Naive thymus-derived CD8-positive, alpha-beta T cell (primary cell): ENCODE results near the gene PTGES2. TPM values are rescaled to one million over a fixed set of nuclear protein-coding genes. Genes with fewer than 3 reads are reported as not detected.

ENCODE experiments used
- ATAC-seq, 2 donors: fragments of 150-1000 bp; cut with Tn5 transposase in 1 of 2; sonication (Bioruptor Pico), chemical (Tn5 transposase) in 1 of 2; 1 replicate in 1 of 2; 2 replicates in 1 of 2; pipeline ENCODE4 v1.10.0; 2021; ENCODE audit warnings: mild to moderate bottlenecking in 2 of 2, moderate library complexity in 2 of 2
- POLR2A ChIA-PET: fragments of 350-600 bp; sonication (Branson Sonifier 250); formaldehyde crosslinking; loops from one replicate; lab custom pipeline; 2021; ENCODE audit warnings: antibody characterized with exemption; lab: Charles Lee
- DNase-seq, 10 donors: peaks; one replicate each; pipeline versions ENCODE4 v3.0.0 to v3.0.0-alpha.2; 2020 to 2022
- H3K27ac Mint-ChIP-seq, 10 donors: one replicate each; pipeline ENCODE4 v1.8.0; 2020 to 2022; ENCODE audit warnings: mild to moderate bottlenecking in 10 of 10, mixed read lengths in 10 of 10, moderate library complexity in 4 of 10, inconsistent platforms in 1 of 10
- H3K27me3 Mint-ChIP-seq, 5 donors: one replicate each; pipeline ENCODE4 v1.8.0; 2021 to 2022; ENCODE audit warnings: mixed read lengths in 5 of 5
- H3K36me3 Mint-ChIP-seq, 3 donors: one replicate each; pipeline ENCODE4 v1.8.0; 2020 to 2022; ENCODE audit warnings: mixed read lengths in 3 of 3, mild to moderate bottlenecking in 2 of 3, inconsistent platforms in 1 of 3
- H3K4me1 Mint-ChIP-seq, 4 donors: one replicate each; pipeline ENCODE4 v1.8.0; 2021 to 2022; ENCODE audit warnings: mixed read lengths in 4 of 4
- H3K4me3 Mint-ChIP-seq, 10 donors: one replicate each; pipeline ENCODE4 v1.8.0; 2020 to 2022; ENCODE audit warnings: mild to moderate bottlenecking in 10 of 10, mixed read lengths in 10 of 10, moderate library complexity in 6 of 10, inconsistent platforms in 1 of 10
- H3K9me3 Mint-ChIP-seq, 9 donors: one replicate each; pipeline ENCODE4 v1.8.0; 2020 to 2022; ENCODE audit warnings: mixed read lengths in 9 of 9, mild to moderate bottlenecking in 3 of 9, inconsistent platforms in 1 of 9, moderate library complexity in 1 of 9
- polyA plus RNA-seq, 3 donors: library from polyadenylated mRNA; unstranded; fragments of 300-500 nt; fragmentation: Illumina TruSeq; gene quantifications; one replicate each; pipeline ENCODE4 v1.2.3, GENCODE V29; 2021
- total RNA-seq, 8 experiments: library from RNA in 2 of 8; stranded (reverse) in 2 of 8; gene quantifications; one replicate each; pipeline ENCODE4 v1.2.3 and lab custom pipeline; 2021 to 2026

PTGES2 gene
- total and polyA plus RNA-seq, 5 experiments from 2014 or later: 28.9 to 75.6 (median 49.8) TPM

DNA sequence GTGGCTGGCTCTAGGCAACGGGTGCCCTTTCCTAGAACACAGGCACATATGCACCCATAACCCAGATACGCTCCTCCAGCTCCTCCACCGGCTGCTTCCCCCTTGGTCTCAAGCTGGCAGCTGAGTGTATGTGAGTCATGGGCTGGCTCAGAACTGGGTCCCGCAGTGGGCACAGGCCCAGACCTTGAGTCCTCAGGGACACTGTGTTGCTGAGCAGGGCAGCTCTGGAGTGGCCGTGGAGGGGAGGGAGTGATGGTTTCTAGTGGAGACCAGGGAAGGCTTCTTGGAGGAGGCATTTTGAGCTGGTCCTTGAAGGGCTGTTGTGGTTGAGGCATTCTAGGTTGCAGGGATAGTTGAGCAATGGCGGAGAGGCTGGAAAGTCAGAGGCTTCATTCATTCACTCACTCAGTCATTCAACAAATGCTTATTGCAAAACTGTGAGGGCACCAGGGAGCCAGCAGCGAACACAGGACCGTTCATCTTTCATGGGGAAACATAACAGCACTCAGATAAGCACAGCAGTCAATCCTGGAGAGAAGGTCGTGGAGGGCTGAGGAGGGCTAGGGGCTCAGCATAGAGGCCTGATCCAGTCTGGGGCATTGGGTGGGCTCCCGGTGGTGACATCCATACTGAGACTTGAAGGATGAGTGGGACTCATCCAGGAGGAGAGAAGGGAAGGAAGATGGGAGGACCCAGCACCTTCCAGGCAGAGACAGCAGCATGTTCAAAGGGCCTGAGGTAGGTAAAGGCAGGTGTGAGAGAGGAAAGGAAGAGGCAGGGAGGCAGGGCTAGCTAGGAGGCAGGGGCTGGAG, 34.9 kb upstream of the PTGES2 start:
- H3K27ac Mint-ChIP-seq: peak overlapping the region in 6 of 10 donors; percentile 44 to 74 (median 64)

DNA sequence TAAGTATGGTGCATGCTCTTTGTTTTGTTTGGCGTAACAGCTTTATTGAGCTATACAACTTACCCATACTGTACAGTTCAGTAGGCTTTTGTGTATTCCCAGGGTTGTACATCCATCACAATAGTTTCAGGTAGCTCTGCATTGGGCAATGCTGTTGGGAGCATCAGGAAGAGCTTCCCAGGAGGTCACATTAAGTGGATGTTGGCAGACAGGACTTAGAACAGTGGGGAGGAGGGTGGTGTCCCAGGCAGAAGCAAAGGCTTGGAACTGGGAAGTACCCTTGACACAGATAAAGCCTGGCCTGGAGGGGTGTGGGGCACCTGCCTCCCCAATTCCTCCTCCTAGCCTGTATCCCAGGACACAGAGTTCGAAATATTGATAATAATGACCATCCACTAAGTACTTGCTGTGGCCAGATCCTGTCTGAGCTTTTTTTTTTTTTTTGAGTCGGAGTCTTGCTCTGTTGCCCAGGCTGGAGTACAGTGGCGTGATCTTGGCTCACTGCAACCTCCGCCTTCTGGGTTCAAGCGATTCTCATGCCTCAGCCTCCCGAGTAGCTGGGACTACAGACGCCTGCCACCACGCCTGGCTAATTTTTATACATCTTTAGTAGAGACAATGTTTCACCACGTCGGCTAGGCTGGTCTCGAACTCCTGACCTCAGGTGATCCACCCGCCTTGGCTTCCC, 33.8 kb upstream of the PTGES2 start:
- no peak for ATAC-seq
- Mint-ChIP-seq H3K27me3 (no peaks in the 10 kb centered on the region), H3K4me3 (peak overlapping the region; percentile 71 to 90 (median 81)), H3K36me3 (peaks cover 0 to 19% (median 4%) of the 10 kb centered on the region in 3 donors), H3K9me3 (no peaks in the 10 kb centered on the region), H3K27ac (peak overlapping the region in 7 of 10 donors; percentile 24 to 96 (median 69)), H3K4me1 (peaks cover 10 to 24% (median 22%) of the 10 kb centered on the region in 4 donors)
- no peak for DNase-seq
- POLR2A ChIA-PET: interaction anchor here (0.5 to 3.2 kb wide), 8 partner anchors 19 to 563 kb away, joined by 3 to 14 read pairs (median 3); partner anchors contain the start of genes CIZ1 and PTGES2

More for the DNA sequence above, 34.9 kb upstream of the PTGES2 start:
- ATAC-seq (no peak), DNase-seq (no peak)
- Mint-ChIP-seq H3K27me3 (no peaks in the 10 kb centered on the region), H3K4me1 (peaks cover 10 to 24% (median 22%) of the 10 kb centered on the region in 4 donors), H3K9me3 (no peaks in the 10 kb centered on the region), H3K4me3 (peak overlapping the region in 8 of 10 donors; percentile 47 to 84 (median 67)), H3K36me3 (peaks cover 0 to 27% (median 9%) of the 10 kb centered on the region in 3 donors)
- POLR2A ChIA-PET: interaction anchor here (0.5 to 3.2 kb wide), 2 partner anchors 22 to 29 kb away, joined by 3 to 11 read pairs; partner anchors contain the start of gene CIZ1

DNA sequence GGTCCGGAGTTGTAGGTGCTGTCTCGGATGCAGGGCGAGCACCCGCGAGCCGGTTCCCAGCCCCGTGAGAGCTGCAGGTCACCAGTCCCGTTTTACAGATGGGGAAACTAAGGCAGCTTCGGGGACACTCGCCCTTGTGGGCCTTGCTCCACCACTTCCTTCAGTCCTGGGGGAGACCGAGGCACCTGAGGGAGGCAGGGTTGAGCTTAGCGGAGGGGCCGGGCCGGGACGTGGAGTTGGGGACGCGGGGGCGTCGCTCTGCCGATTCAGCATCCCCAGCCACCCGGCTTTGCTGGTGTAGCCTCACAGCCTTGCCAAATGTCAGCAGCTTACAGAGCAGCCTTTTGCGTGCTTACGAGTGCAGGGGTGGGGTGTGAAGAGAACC, 33.1 kb upstream of the PTGES2 start:
- Mint-ChIP-seq H3K27me3 (no peaks in the 10 kb centered on the region), H3K4me1 (peaks cover 10 to 24% (median 22%) of the 10 kb centered on the region in 4 donors), H3K36me3 (peaks cover 0 to 13% (median 2%) of the 10 kb centered on the region in 3 donors), H3K9me3 (no peaks in the 10 kb centered on the region), H3K27ac (peak overlapping the region in 7 of 10 donors; percentile 57 to 96 (median 90)), H3K4me3 (peak overlapping the region; percentile 71 to 90 (median 81))
- POLR2A ChIA-PET: interaction anchor here (0.6 to 3.2 kb wide), 8 partner anchors 18 to 564 kb away, joined by 3 to 14 read pairs (median 3); partner anchors contain the start of genes CDK9, CIZ1, PTGES2 and URM1
- ATAC-seq: peak; percentile 25 to 34
- peak in 6 of 10 donors; percentile 6 to 43 (median 32) for DNase-seq

DNA sequence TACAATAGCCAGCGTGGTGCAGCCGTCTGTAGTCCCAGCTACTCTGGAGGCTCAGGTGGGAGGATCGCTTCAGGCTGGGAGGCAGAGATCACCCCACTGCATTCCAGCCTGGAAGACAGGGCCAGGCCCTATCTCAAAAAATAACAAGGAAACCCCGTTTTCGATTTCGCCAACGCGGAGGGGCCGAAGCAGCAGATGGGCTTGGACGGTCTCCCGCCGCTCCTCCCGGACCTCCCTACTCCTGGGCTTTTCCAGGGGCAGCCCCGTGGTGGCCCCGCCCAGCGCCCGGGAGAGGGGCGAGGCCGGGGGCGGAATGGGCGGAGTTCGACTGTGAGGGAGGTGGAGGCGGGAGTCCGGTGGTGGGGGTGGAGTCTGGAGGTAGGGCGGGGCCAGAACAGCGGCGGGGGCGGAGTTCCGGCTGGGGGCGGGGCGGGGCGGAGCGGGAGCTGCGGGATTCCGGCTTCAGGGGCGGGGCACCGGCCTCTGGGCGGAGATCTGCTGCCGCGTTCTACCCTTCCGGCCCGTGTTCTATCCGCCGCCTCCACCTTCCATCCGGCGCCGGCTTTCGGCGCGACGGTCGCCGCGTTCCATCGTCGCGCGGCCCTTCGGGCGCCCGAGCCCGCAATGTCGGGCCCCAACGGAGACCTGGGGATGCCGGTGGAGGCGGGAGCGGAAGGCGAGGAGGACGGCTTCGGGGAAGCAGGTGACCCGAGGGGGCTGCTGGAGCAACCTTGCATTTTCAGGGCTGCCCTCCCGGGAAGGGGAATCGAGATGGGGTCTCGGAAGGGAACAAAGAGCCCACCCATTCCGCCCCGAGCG, 32.5 kb upstream of the PTGES2 start, which contains the start of gene BBLN:
BBLN (plus strand) TSS at position 482 of the 819 bp plus-strand sequence; CDS start at position 625, 143 bp downstream.
- H3K27me3 Mint-ChIP-seq: no peaks in the 10 kb centered on the region
- ATAC-seq (peak; percentile 81 to 87), DNase-seq (peak; percentile 84 to 94 (median 89))
- H3K4me3 Mint-ChIP-seq: peak within 1 kb of the TSS; percentile 78 to 90 (median 81)
- peaks cover 10 to 24% (median 22%) of the 10 kb centered on the region in 4 donors for H3K4me1 Mint-ChIP-seq
- H3K27ac Mint-ChIP-seq: peak within 1 kb of the TSS; percentile 82 to 96 (median 92)
- peaks cover 0 to 10% (median 2%) of the 10 kb centered on the region in 3 donors for H3K36me3 Mint-ChIP-seq
- POLR2A ChIA-PET: interaction anchor here (0.6 to 3.2 kb wide), 10 partner anchors 31 to 564 kb away, joined by 3 to 14 read pairs (median 3); partner anchors contain the start of genes CDK9, CIZ1, PTGES2 and URM1
- H3K9me3 Mint-ChIP-seq: no peaks in the 10 kb centered on the region

DNA sequence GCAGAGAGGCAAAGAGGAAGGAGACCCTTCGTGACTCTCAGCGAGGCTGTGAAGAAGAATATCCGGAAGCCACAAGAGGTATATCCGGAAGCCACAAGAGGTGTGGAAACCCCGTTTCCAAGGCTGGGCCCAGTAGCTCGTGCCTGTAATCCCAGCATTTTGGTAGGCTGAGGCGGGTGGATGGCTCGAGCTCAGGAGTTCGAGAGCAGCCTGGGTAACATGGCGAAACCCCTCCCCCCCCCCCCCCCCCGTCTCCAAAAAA, 31.9 kb upstream of the PTGES2 start:
- ATAC-seq (peak; percentile 53 to 66), DNase-seq (peak in 9 of 10 donors; percentile 18 to 78 (median 58))
- Mint-ChIP-seq H3K27ac (peak overlapping the region; percentile 82 to 96 (median 92)), H3K27me3 (no peaks in the 10 kb centered on the region), H3K4me3 (peak overlapping the region; percentile 78 to 90 (median 80)), H3K36me3 (peaks cover 0 to 8% (median 2%) of the 10 kb centered on the region in 3 donors), H3K9me3 (no peaks in the 10 kb centered on the region), H3K4me1 (peaks cover 10 to 24% (median 22%) of the 10 kb centered on the region in 4 donors)
- POLR2A ChIA-PET: interaction anchor here (0.6 to 3.2 kb wide), 9 partner anchors 31 to 565 kb away, joined by 3 to 14 read pairs (median 3); partner anchors contain the start of genes CDK9, CIZ1, PTGES2 and URM1

DNA sequence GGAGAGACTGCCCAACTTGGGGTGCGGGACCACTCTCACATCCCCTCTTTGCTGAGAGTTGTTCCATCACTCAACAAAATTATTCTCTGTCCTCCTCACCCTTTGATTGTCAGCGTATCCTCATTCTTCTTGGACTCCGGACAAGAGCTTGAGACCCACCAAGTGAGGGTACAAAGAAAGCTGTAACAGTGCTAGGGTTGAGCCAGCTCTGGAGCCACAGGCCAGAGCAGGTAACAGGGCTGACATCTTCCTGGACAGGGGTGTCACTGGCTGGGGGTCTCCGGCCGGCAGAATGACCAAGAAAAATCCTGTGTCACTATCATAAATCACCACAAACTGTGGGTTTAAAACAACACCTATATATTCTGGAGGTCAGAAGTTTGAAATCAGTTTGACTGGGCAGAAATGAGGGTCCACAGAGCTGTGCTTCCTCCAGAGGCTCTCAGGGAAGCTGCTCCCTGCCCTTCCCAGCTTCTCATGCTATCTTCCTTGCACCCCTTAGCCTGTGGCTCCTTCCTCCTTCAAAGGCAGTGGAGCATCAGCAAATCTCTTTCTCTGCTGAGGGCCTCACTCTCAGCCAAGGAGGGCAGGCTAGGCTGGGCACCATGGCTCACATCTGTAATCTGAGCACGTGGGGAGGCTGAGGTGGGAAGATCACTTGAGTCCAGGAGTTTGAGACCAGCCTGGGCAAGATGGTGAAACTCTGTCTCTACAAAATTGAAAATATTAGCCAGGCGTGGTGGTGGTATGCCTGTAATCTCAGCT, 28.4 kb upstream of the PTGES2 start:
- Mint-ChIP-seq H3K27ac (peak overlapping the region in 6 of 10 donors; percentile 14 to 74 (median 20)), H3K36me3 (no peaks in the 10 kb centered on the region), H3K4me1 (peaks cover 2 to 11% (median 7%) of the 10 kb centered on the region in 4 donors), H3K27me3 (no peaks in the 10 kb centered on the region), H3K9me3 (no peaks in the 10 kb centered on the region), H3K4me3 (peak overlapping the region in 1 of 10 donors; percentile 70)
- no peak for ATAC-seq
- POLR2A ChIA-PET: interaction anchor here (1.0 kb wide), 1 partner anchor 38 kb away, joined by 3 read pairs; no protein-coding TSS in a partner anchor
- no peak for DNase-seq

DNA sequence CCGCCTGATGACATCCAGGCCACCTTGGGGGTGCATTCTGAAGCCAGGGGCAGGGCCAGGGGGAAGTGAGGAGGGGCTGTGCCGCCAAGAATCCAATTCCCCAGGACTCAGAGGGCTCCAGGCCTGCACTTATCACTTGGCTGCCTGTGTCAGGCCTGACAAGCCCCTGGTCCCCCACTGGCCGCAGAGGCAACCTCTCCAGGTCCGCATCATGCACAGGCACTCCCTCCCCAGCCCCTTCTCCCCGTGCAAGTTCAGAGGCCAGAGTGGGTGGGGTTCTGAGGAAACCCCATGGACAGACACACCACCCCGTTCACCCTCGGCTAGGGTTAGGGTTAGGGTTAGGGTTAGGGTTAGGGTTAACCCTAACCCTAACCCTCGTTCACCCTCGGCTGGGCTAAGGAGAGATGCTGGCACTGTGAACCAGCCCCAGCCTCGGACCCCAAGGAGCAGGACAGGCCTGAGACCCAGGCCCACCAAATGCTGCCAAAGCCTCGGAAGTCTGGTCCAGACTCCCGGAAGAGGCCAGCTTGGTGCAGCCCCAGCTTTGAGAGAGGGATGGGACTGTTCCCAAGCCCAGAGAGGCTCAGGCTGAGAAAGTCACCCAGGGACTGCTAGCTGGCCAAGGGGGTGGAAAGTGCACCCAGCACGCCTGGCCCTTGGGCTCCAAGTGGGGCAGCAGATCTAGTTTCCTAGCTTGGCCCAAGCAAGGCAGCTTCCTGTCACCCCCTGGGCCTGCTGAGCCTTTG, 26.6 kb upstream of the PTGES2 start:
- Mint-ChIP-seq H3K4me1 (peaks cover 0 to 15% (median 3%) of the 10 kb centered on the region in 4 donors), H3K4me3 (no peak overlapping the region), H3K27ac (no peak overlapping the region), H3K36me3 (no peaks in the 10 kb centered on the region), H3K9me3 (no peaks in the 10 kb centered on the region), H3K27me3 (no peaks in the 10 kb centered on the region)
- POLR2A ChIA-PET: no interaction called here
- ATAC-seq (no peak), DNase-seq (no peak)

DNA sequence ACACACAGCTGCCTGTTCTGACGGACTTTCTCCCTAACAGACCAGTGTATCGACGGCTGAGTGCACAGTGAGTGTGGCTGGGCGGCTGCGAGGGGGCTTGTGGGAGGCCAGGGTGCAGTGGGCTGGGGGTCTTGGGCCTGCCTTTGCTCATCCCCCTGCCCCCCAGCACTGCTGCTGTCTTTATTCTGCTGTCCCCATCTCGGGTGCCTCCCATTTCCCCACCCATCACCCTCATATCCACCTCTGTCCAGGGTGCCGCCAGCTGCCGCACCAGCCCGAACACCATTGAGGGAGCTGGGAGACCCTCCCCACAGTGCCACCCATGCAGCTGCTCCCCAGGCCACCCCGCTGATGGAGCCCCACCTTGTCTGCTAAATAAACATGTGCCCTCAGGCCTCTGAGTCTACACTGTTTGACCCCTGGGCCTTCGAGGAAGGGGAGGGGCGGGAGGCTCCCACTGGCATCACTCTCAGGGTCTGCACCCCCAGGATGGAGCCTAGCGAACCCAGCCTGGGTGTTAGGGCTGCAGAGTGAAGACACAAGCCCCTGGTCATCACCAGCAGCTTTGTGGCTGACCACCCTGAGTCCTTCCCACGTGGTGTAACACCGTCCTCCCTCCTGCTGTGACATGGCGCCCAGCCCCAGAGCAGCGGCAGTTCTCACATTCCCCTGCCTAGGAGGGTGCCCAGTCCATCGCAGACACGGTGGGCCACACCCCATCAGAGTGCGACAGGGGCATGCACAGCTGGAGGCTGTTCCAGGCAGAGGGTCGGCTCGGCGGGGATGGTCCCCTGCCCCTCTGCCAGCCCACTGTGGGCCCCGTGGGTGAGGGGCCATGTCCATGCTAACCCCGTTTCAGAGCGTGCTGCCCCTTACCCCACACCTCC, 25.8 kb upstream of the PTGES2 start:
- DNase-seq: no peak
- Mint-ChIP-seq H3K36me3 (no peaks in the 10 kb centered on the region), H3K4me1 (peaks cover 0 to 14% (median 3%) of the 10 kb centered on the region in 4 donors), H3K9me3 (no peaks in the 10 kb centered on the region), H3K4me3 (no peak overlapping the region), H3K27me3 (no peaks in the 10 kb centered on the region), H3K27ac (no peak overlapping the region)
- POLR2A ChIA-PET: no interaction called here
- ATAC-seq: no peak

DNA sequence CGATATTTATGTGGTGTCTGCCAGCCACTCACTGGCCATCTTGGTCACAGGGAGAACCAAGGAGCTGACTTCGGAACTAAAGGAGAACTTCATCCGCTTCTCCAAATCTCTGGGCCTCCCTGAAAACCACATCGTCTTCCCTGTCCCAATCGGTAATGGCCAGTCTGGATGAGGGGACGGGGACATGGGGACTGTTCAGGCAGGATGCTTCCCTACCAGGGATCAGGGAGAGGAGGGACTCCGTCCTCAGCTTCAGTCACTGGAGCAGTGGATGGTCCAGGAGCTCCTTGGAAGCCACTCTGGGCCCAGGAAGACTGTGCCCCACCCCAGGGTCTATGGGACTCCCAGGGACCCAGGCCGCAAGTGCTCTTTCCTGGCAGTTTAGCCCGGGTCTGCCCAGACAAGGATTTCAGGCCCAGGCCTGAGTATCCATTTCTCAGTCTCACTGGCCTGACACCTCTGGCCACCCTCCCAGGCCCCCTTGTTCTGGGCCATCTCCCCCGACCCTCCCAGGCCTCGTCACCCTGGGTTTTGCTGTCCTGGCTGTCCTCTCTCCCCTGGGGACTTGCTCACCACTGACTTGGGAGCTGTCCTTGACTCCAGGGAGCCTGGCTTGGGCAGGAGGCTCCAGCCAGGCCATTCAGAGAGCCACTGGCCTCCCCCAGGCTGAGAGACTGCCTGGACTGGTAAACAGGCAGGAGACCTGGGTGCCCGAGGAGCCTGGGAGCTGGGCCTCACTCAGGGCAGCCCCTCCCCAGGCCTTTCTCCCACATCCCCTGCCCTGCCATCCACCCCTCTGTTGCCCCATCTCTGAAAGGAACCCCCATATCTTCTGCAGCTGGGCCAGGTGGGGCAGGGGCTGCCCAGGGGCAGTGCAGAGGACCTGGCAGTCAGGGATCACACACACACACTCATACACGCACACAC, 24.9 kb upstream of the PTGES2 start:
- no peaks in the 10 kb centered on the region for H3K27me3 Mint-ChIP-seq
- DNase-seq: no peak

More for the DNA sequence above, 24.9 kb upstream of the PTGES2 start:
- peak overlapping the region in 1 of 10 donors; percentile 10 for H3K27ac Mint-ChIP-seq
- H3K4me1 Mint-ChIP-seq: peaks cover 0 to 14% (median 3%) of the 10 kb centered on the region in 4 donors
- POLR2A ChIA-PET: interaction anchor here (0.6 to 1.1 kb wide), 2 partner anchors 12 to 1650 kb away, joined by 3 to 4 read pairs; no protein-coding TSS in a partner anchor
- no peak overlapping the region for H3K4me3 Mint-ChIP-seq
- ATAC-seq: no peak
- H3K36me3 Mint-ChIP-seq: no peaks in the 10 kb centered on the region
- no peaks in the 10 kb centered on the region for H3K9me3 Mint-ChIP-seq
